Measurements from ENCODE around the gene RGS5.

Gene RGS5

GRCh38 chr1:163172596-163172995 is 30.1 kb downstream of the RGS5 start:
- H2BK15ac ChIP-seq (ENCODE audit: low read depth, poor library complexity, severe bottlenecking): no peak overlapping the region
- H3K9me3 ChIP-seq (ENCODE audit: control insufficient read depth, low read length): no peaks in the 10 kb centered on the region
- no peak overlapping the region for H2BK120ac ChIP-seq (ENCODE audit: low read depth, low read length)
- H2BK12ac ChIP-seq (ENCODE audit: low read length in 2 of 2): no peak overlapping the region
- H3K18ac ChIP-seq (ENCODE audit: low read depth in 1 of 2, low read length in 2 of 2): no peak overlapping the region
- no peaks in the 10 kb centered on the region for H3K27me3 ChIP-seq (ENCODE audit: control insufficient read depth in 1 of 2, insufficient read depth in 1 of 2, low read length in 2 of 2)
- peaks cover 4% of the 10 kb centered on the region for H3K79me1 ChIP-seq (replicated peaks; ENCODE audit: low read length, poor library complexity, severe bottlenecking)
- peak overlapping the region; percentile 74 for H3K27ac ChIP-seq (ENCODE audit: low read length, poor library complexity, severe bottlenecking)
- peaks cover 10% of the 10 kb centered on the region for H3K4me1 ChIP-seq (ENCODE audit: control insufficient read depth, insufficient read depth, low read depth, low read length)
- H2AK5ac ChIP-seq (ENCODE audit: low read length, severe bottlenecking): no peak overlapping the region
- H2AFZ ChIP-seq (ENCODE audit: low read depth, low read length): no peak overlapping the region
- 85% methylated on average over 2 of the region's 2 CpGs for WGBS
- H3K23ac ChIP-seq (ENCODE audit: low read length in 2 of 2): no peak overlapping the region
- peak overlapping the region; percentile 80 for H3K9ac ChIP-seq (ENCODE audit: low read length)
- no peaks in the 10 kb centered on the region for H3K36me3 ChIP-seq (ENCODE audit: control insufficient read depth in 1 of 2, insufficient read depth in 2 of 2, low read depth in 1 of 2, low read length in 2 of 2)
- H3K4me2 ChIP-seq (ENCODE audit: low read length, poor library complexity, severe bottlenecking): no peak overlapping the region
- no peak overlapping the region for H2BK5ac ChIP-seq (ENCODE audit: low read depth, low read length, poor library complexity, severe bottlenecking)
- H4K91ac ChIP-seq (ENCODE audit: low read length): no peak overlapping the region
- no peak overlapping the region for H4K8ac ChIP-seq (ENCODE audit: low read length)
- no peak for DNase-seq
- no peak overlapping the region for H3K4ac ChIP-seq (ENCODE audit: low read depth in 1 of 2, low read length in 2 of 2)
- no peak overlapping the region for H3K14ac ChIP-seq (ENCODE audit: low read length in 2 of 2)
- no peak overlapping the region for H3K4me3 ChIP-seq (ENCODE audit: insufficient read depth in 1 of 2, low read depth in 1 of 2, low read length in 2 of 2)

DNA sequence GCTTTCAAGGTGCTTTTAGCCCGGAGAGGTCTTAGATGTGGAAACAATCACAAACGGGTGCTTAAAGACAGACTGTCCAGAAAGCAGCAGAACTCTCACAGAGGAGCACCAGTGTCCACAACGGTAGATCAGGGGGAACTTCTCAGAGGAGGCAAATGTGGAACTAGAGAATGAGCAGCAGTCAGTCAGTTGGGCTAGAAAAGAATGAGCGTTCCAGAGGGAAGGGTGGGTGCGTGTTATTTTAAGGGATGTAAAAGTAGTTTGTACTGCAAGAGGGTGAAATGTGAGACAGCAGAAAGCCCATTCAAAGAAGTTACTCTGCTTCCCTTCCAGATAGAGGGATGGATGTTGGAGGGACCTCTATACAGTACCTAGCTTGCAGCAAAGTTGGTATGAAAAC is 30.9 kb downstream of the RGS5 start:
- peak overlapping the region; percentile 36 for H2BK15ac ChIP-seq (ENCODE audit: low read depth, poor library complexity, severe bottlenecking)
- WGBS: 83% methylated on average over 5 of the region's 5 CpGs
- peaks cover 12% of the 10 kb centered on the region for H3K4me1 ChIP-seq (ENCODE audit: control insufficient read depth, insufficient read depth, low read depth, low read length)
- no peaks in the 10 kb centered on the region for H3K36me3 ChIP-seq (ENCODE audit: control insufficient read depth in 1 of 2, insufficient read depth in 2 of 2, low read depth in 1 of 2, low read length in 2 of 2)
- H3K27me3 ChIP-seq (ENCODE audit: control insufficient read depth in 1 of 2, insufficient read depth in 1 of 2, low read length in 2 of 2): no peaks in the 10 kb centered on the region
- H3K4me2 ChIP-seq (ENCODE audit: low read length, poor library complexity, severe bottlenecking): peak overlapping the region; percentile 68
- peak overlapping the region; percentile 57 for H2BK5ac ChIP-seq (ENCODE audit: low read depth, low read length, poor library complexity, severe bottlenecking)
- no peak overlapping the region for H2BK120ac ChIP-seq (ENCODE audit: low read depth, low read length)
- H4K91ac ChIP-seq (ENCODE audit: low read length): peak overlapping the region; percentile 59
- H3K18ac ChIP-seq (ENCODE audit: low read depth in 1 of 2, low read length in 2 of 2): peak overlapping the region; percentile 48 to 81
- H2AFZ ChIP-seq (ENCODE audit: low read depth, low read length): peak overlapping the region; percentile 85
- no peaks in the 10 kb centered on the region for H3K9me3 ChIP-seq (ENCODE audit: control insufficient read depth, low read length)
- H3K27ac ChIP-seq (ENCODE audit: low read length, poor library complexity, severe bottlenecking): peak overlapping the region; percentile 85
- H3K23ac ChIP-seq (ENCODE audit: low read length in 2 of 2): no peak overlapping the region
- peak overlapping the region; percentile 64 to 82 for H3K4ac ChIP-seq (ENCODE audit: low read depth in 1 of 2, low read length in 2 of 2)
- peak overlapping the region; percentile 61 to 86 for H2BK12ac ChIP-seq (ENCODE audit: low read length in 2 of 2)
- no peak for DNase-seq
- peak overlapping the region; percentile 80 for H3K9ac ChIP-seq (ENCODE audit: low read length)
- peaks cover 4% of the 10 kb centered on the region for H3K79me1 ChIP-seq (replicated peaks; ENCODE audit: low read length, poor library complexity, severe bottlenecking)
- peak overlapping the region in 1 of 2 experiments; percentile 88 for H3K14ac ChIP-seq (ENCODE audit: low read length in 2 of 2)
- H2AK5ac ChIP-seq (ENCODE audit: low read length, severe bottlenecking): peak overlapping the region; percentile 84
- H4K8ac ChIP-seq (ENCODE audit: low read length): peak overlapping the region; percentile 72
- H3K4me3 ChIP-seq (ENCODE audit: insufficient read depth in 1 of 2, low read depth in 1 of 2, low read length in 2 of 2): no peak overlapping the region

DNA sequence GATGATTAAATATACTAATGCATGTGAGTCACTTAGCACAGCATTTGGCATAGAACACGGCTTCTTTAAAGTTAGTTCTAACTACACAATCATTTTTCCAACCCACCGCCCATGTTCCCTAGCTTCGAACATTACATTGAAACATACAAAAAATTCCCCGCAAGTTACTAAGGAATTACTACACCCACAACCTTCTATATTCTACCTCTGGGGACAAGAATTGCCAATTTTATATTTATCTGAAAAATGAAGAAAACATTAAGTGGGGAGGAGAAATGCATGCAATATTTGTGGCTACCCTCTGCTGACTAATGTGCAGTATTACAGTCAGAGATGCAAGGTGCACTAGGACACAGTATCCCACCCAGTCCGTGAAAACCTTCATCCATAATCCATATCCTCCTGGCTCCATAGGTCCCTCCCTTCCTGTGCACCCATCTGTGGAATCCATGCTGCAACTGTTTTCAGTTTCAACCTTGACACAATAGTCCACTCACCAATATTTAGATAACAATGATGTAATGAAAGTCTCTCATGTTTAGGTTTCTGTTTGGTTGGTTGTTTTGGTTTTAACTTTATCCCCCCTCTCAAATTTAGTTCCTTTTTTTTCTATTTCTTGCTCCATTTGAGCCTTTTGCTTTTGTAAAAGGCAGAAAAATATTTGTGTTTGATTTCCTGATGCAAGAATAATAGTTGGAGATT is 31.6 kb downstream of the RGS5 start:
- Histone ChIP-seq H3K18ac (ENCODE audit: low read depth in 1 of 2, low read length in 2 of 2) (peak overlapping the region in 1 of 2 experiments; percentile 90), H4K8ac (ENCODE audit: low read length) (no peak overlapping the region), H3K14ac (ENCODE audit: low read length in 2 of 2) (no peak overlapping the region), H3K9me3 (ENCODE audit: control insufficient read depth, low read length) (no peaks in the 10 kb centered on the region), H4K91ac (ENCODE audit: low read length) (no peak overlapping the region), H2BK12ac (ENCODE audit: low read length in 2 of 2) (peak overlapping the region in 1 of 2 experiments; percentile 63), H2AK5ac (ENCODE audit: low read length, severe bottlenecking) (peak overlapping the region; percentile 85), H3K4ac (ENCODE audit: low read depth in 1 of 2, low read length in 2 of 2) (peak overlapping the region in 1 of 2 experiments; percentile 51), H3K4me3 (ENCODE audit: insufficient read depth in 1 of 2, low read depth in 1 of 2, low read length in 2 of 2) (peak overlapping the region in 1 of 2 experiments; percentile 27), H3K9ac (ENCODE audit: low read length) (peak overlapping the region; percentile 80), H3K23ac (ENCODE audit: low read length in 2 of 2) (peak overlapping the region in 1 of 2 experiments; percentile 72), H3K27me3 (ENCODE audit: control insufficient read depth in 1 of 2, insufficient read depth in 1 of 2, low read length in 2 of 2) (no peaks in the 10 kb centered on the region), H2AFZ (ENCODE audit: low read depth, low read length) (no peak overlapping the region), H3K27ac (ENCODE audit: low read length, poor library complexity, severe bottlenecking) (peak overlapping the region; percentile 40), H3K79me1 (replicated peaks; ENCODE audit: low read length, poor library complexity, severe bottlenecking) (peaks cover 4% of the 10 kb centered on the region), H3K4me2 (ENCODE audit: low read length, poor library complexity, severe bottlenecking) (peak overlapping the region; percentile 39), H3K4me1 (ENCODE audit: control insufficient read depth, insufficient read depth, low read depth, low read length) (peaks cover 12% of the 10 kb centered on the region), H2BK5ac (ENCODE audit: low read depth, low read length, poor library complexity, severe bottlenecking) (no peak overlapping the region), H2BK120ac (ENCODE audit: low read depth, low read length) (no peak overlapping the region), H2BK15ac (ENCODE audit: low read depth, poor library complexity, severe bottlenecking) (no peak overlapping the region), H3K36me3 (ENCODE audit: control insufficient read depth in 1 of 2, insufficient read depth in 2 of 2, low read depth in 1 of 2, low read length in 2 of 2) (no peaks in the 10 kb centered on the region)
- 84% methylated on average over 5 of the region's 5 CpGs for WGBS
- peak; percentile 27 for DNase-seq

DNA sequence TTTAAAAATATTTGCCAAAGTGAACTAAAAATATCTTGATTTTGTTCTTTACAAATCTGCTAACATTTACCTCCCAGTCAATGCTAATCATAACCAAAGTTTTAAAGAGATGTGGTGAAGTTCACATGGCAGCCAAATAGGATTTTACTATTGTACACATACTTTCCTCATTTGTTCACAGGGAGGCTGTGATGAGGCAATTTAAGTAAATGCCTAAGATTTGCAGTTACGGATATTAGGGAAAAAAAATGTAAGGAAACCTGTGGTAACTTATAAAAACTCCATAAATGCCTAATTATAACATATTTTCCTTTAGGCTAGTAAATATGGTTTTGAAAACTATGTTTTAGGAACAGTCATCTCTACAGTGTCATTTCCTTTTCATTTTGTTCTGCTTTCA is 32.4 kb downstream of the RGS5 start:
- no peak for DNase-seq
- Histone ChIP-seq H3K4ac (ENCODE audit: low read depth in 1 of 2, low read length in 2 of 2) (peak overlapping the region in 1 of 2 experiments; percentile 89), H3K4me3 (ENCODE audit: insufficient read depth in 1 of 2, low read depth in 1 of 2, low read length in 2 of 2) (no peak overlapping the region), H3K14ac (ENCODE audit: low read length in 2 of 2) (no peak overlapping the region), H3K18ac (ENCODE audit: low read depth in 1 of 2, low read length in 2 of 2) (peak overlapping the region; percentile 62 to 69), H3K9ac (ENCODE audit: low read length) (peak overlapping the region; percentile 80), H3K4me2 (ENCODE audit: low read length, poor library complexity, severe bottlenecking) (no peak overlapping the region), H2AK5ac (ENCODE audit: low read length, severe bottlenecking) (peak overlapping the region; percentile 94), H2BK12ac (ENCODE audit: low read length in 2 of 2) (peak overlapping the region in 1 of 2 experiments; percentile 80), H3K79me1 (replicated peaks; ENCODE audit: low read length, poor library complexity, severe bottlenecking) (peaks cover 5% of the 10 kb centered on the region), H3K36me3 (ENCODE audit: control insufficient read depth in 1 of 2, insufficient read depth in 2 of 2, low read depth in 1 of 2, low read length in 2 of 2) (no peaks in the 10 kb centered on the region), H2AFZ (ENCODE audit: low read depth, low read length) (no peak overlapping the region), H4K8ac (ENCODE audit: low read length) (no peak overlapping the region), H3K4me1 (ENCODE audit: control insufficient read depth, insufficient read depth, low read depth, low read length) (peaks cover 12% of the 10 kb centered on the region), H3K9me3 (ENCODE audit: control insufficient read depth, low read length) (no peaks in the 10 kb centered on the region), H2BK15ac (ENCODE audit: low read depth, poor library complexity, severe bottlenecking) (no peak overlapping the region), H4K91ac (ENCODE audit: low read length) (no peak overlapping the region), H2BK5ac (ENCODE audit: low read depth, low read length, poor library complexity, severe bottlenecking) (no peak overlapping the region), H3K27me3 (ENCODE audit: control insufficient read depth in 1 of 2, insufficient read depth in 1 of 2, low read length in 2 of 2) (no peaks in the 10 kb centered on the region), H3K23ac (ENCODE audit: low read length in 2 of 2) (no peak overlapping the region), H2BK120ac (ENCODE audit: low read depth, low read length) (peak overlapping the region; percentile 54), H3K27ac (ENCODE audit: low read length, poor library complexity, severe bottlenecking) (peak overlapping the region; percentile 74)
- no CpG with 5 or more reads among the region's 1 CpG for WGBS

Data from mesenchymal stem cell (in vitro differentiated cells and primary cell).